ENCODE data around the gene DNAH17. TPM values are rescaled to one million over a fixed set of nuclear protein-coding genes. Genes with fewer than 3 reads are reported as not detected.

The DNAH17 gene
- total RNA-seq, 2 experiments from 2014 or later: 0.26 to 0.33 TPM

DNA sequence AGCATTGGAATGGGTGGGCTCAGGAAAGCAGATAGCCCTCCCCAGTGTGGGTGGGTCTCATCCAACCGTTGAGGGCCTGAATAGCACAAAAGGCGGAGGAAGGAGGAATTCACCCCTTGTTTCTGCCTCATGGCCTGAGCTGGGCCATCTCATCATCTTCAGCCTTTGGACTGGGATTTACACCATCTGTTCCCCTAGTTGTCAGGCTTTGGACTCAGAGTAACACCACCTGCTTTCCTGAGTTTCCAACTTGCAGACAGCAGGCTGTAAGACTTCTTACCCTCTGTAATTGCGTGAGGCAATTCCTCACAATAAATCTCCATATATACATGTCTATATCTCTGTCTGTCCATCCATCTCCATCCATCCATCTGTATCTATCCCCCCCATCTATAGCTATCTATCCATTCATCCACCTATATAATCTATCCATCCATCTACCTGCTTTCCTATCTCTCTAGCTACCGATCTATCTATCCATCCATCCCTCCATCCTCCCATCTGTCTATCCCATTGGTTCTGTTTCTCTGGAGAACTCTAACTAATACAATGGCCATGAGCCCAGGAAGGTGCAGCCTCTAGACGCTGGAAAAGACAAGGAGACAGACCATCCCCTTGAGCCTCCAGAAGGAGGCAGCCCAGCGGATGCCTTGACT, 21.3 kb downstream of the DNAH17 start:
- H3K27me3 Mint-ChIP-seq: no peaks in the 10 kb centered on the region
- H3K36me3 Mint-ChIP-seq: no peaks in the 10 kb centered on the region
- H3K4me1 Mint-ChIP-seq: no peaks in the 10 kb centered on the region
- H3K9me3 Mint-ChIP-seq: no peaks in the 10 kb centered on the region
- no peak overlapping the region for H3K27ac Mint-ChIP-seq
- H3K4me3 Mint-ChIP-seq: no peak overlapping the region
- no peak for DNase-seq

- Mint-ChIP-seq H3K4me1 (no peaks in the 10 kb centered on the region), H3K27ac (no peak overlapping the region), H3K4me3 (no peak overlapping the region), H3K27me3 (no peaks in the 10 kb centered on the region), H3K9me3 (no peaks in the 10 kb centered on the region), H3K36me3 (no peaks in the 10 kb centered on the region)
- no peak for DNase-seq
Measured at GRCh38 chr17:78550464-78550863, 26.7 kb downstream of the DNAH17 start.

GRCh38 chr17:78548725-78549124, 28.5 kb downstream of the DNAH17 start:
- Mint-ChIP-seq H3K4me1 (no peaks in the 10 kb centered on the region), H3K9me3 (no peaks in the 10 kb centered on the region), H3K27me3 (no peaks in the 10 kb centered on the region), H3K36me3 (no peaks in the 10 kb centered on the region), H3K4me3 (no peak overlapping the region), H3K27ac (no peak overlapping the region)
- DNase-seq: no peak

DNA sequence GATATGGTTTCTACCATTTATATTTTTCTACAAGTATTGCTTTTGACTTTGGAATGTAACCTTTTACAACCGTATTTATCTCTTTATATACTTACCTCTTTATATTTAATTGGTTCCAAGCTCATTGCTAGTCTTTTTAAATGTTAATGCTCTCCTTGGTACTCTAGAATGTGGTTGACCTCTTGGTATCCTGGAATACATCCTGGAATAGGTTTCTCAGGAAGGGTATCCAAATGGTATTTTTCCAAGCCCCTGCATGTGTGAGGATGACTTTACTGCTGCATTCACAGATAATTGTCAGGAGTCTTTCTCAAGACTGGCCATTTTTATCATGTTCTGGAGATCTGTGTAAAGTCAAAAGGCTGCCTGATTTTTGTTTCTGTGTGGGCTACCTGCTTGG, 30.2 kb downstream of the DNAH17 start:
- Mint-ChIP-seq H3K27me3 (no peaks in the 10 kb centered on the region), H3K4me1 (no peaks in the 10 kb centered on the region), H3K4me3 (no peak overlapping the region), H3K36me3 (no peaks in the 10 kb centered on the region), H3K9me3 (no peaks in the 10 kb centered on the region), H3K27ac (no peak overlapping the region)
- no peak for DNase-seq

DNA sequence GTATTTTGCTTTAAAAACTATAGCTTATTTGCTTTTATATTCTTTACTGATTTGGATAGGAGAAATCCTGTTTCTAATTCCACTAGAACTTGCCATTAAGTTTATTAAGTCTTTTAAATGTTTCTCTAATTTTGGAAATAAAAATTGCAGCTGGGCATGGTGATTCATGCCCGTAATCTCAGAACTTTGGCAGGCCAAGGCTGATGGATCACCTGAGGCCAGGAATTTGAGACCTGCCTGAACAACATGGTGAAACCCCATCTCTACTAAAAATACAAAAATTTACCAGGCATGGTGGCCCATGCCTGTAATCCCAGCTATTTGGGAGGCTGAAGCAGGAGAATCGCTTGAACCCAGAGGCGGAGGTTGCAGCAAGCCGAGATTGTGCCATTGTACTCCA, 30.7 kb downstream of the DNAH17 start:
- Mint-ChIP-seq H3K4me1 (no peaks in the 10 kb centered on the region), H3K4me3 (no peak overlapping the region), H3K36me3 (no peaks in the 10 kb centered on the region)

GRCh38 chr17:78544881-78545755, 32.1 kb downstream of the DNAH17 start:
- DNase-seq: no peak
- Mint-ChIP-seq H3K4me1 (no peaks in the 10 kb centered on the region), H3K36me3 (no peaks in the 10 kb centered on the region), H3K27ac (no peak overlapping the region), H3K27me3 (no peaks in the 10 kb centered on the region), H3K4me3 (no peak overlapping the region), H3K9me3 (no peaks in the 10 kb centered on the region)

More for the DNA sequence above, 30.7 kb downstream of the DNAH17 start:
- no peak overlapping the region for H3K27ac Mint-ChIP-seq
- H3K9me3 Mint-ChIP-seq: no peaks in the 10 kb centered on the region
- DNase-seq: no peak
- H3K27me3 Mint-ChIP-seq: no peaks in the 10 kb centered on the region

GRCh38 chr17:78541488-78542206, 35.5 kb downstream of the DNAH17 start:
- DNase-seq: no peak
- Mint-ChIP-seq H3K36me3 (no peaks in the 10 kb centered on the region), H3K9me3 (no peaks in the 10 kb centered on the region), H3K4me1 (no peaks in the 10 kb centered on the region), H3K27me3 (no peaks in the 10 kb centered on the region), H3K27ac (no peak overlapping the region), H3K4me3 (no peak overlapping the region)

DNA sequence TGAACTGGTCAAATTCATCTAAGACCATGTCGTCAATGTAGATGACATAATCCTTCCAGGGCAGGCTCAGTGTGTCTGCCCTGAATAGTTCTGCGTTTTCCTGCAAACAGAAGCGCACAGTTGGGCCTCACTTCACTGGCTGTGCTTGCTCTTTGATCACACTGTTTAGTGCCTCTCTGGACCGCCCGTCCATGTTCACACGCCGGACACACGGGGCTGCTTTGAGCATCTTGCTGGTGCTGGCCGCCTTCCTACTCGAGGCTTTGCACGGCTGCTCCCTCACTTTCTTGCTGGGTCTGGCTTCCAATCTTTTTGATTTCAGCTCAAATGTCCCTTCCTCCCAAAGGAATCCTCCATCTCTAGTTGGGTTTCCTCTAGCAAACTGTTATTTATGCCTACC, 37.4 kb downstream of the DNAH17 start:
- Mint-ChIP-seq H3K27me3 (no peaks in the 10 kb centered on the region), H3K9me3 (no peaks in the 10 kb centered on the region), H3K4me1 (peaks cover 11% of the 10 kb centered on the region), H3K27ac (no peak overlapping the region), H3K4me3 (no peak overlapping the region), H3K36me3 (no peaks in the 10 kb centered on the region)
- DNase-seq: no peak

DNA sequence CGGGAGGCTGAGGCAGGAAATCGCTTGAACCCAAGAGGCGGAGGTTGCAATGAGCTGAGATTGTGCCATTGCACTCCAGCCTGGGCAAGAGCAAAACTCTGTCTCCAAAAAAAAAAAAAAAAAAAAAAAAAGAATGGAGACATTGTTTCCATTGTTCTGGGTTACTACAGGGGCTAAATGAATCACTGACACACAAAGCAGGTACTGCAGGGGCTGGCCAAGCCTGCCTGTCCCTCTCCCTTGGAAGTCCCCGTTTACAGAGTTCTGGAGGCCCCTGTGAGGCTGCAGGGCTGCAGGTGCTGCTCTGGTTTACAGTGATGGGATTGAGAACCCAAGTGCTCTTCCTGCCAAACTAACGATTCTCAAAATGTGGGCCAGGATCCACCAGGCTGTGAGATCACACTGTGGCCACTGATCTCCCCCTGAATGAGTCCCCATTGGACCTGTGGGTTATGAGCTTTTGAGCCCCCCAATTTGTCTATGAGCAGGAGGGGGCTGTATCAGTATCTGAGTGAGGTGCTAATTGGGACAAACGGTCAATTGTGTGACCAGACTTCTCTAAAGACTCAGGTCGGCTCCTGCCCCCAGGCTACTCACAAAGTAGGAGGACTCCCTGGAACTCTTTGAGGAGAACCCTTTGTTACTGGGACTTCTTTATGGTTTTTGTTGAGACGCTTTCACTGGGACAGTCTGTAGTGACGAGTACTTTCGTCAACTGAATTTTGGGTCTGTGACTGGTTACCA, 39.0 kb downstream of the DNAH17 start:
- no peaks in the 10 kb centered on the region for H3K27me3 Mint-ChIP-seq
- H3K4me3 Mint-ChIP-seq: no peak overlapping the region
- DNase-seq: peak; percentile 13
- H3K27ac Mint-ChIP-seq: no peak overlapping the region
- H3K36me3 Mint-ChIP-seq: no peaks in the 10 kb centered on the region
- H3K4me1 Mint-ChIP-seq: peaks cover 13% of the 10 kb centered on the region
- H3K9me3 Mint-ChIP-seq: no peaks in the 10 kb centered on the region

DNA sequence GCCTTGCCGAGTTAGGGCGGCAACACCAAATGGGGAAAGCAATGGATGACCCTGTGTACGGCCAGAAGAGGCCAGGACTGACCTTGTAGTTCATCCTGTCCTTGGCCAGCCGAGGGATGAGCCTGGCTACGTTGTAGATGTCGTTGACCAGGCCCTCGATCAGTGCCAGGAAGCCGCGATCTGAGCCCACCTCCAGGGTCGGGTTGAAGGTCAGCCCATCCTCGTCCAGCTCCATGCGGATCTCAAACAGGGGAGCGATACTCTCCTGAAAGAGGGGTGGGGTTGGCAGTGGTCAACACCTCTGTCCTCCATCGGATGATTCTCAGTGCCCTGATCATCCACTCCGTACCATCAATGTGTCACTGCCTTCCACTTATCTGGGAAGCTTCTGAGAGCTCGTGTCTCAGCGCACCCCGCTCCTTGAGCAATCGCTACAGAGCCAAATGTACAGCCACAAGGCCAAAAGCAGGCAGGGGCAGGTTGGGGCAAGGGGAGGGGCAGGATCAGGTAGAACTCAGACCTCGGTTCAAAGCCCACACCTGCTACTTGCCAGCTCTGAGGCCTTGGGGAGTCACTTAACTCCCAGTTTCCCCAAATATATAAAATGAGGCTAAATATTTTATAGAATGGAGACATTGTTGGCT, 39.9 kb downstream of the DNAH17 start:
- Mint-ChIP-seq H3K4me1 (peaks cover 17% of the 10 kb centered on the region), H3K9me3 (no peaks in the 10 kb centered on the region), H3K27ac (no peak overlapping the region), H3K36me3 (no peaks in the 10 kb centered on the region), H3K4me3 (no peak overlapping the region), H3K27me3 (no peaks in the 10 kb centered on the region)
- no peak for DNase-seq

DNA sequence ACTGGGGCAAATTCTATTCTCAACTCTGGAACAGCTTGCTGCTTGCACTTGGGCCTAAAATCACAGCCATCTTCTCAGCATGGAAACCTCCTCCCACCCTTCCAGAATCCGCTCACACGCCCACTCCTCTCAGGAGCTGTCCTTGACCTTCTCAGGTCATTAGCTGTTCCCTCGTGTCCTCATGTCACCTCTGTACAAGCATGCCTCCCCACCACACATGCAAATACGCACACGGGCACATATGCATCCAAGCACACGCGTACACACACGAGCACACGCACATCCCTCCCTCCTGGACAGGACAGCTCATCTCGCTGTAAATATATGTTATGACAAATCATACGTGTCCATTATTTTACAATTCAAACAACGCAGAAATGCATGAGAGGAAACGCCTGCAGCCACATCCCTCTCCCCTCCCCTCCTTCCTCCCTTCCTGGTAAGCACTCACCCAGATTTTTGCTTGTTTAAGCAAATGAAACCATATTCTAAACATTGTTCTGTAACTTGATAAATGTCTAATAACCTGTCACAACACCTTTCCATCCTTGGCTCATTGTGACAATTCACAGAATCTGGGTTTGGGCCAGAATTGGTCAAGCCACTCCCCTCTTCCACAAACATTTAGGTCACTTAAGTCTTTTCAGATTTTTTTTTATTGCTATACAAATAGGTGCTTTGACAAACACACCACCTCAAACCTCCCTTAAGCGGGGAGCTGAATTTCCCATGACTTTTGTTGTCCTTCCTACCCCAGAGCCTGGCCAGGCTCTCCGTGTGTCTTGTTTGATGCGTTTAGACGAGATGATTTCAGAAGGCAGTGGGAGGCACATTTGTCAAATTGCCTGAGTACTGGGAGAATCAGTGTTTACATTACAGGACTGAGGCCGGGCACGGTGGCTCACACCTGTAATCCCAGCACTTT, 41.7 kb downstream of the DNAH17 start:
- peaks cover 17% of the 10 kb centered on the region for H3K4me1 Mint-ChIP-seq
- no peak overlapping the region for H3K27ac Mint-ChIP-seq
- DNase-seq: no peak
- no peaks in the 10 kb centered on the region for H3K36me3 Mint-ChIP-seq
- H3K27me3 Mint-ChIP-seq: no peaks in the 10 kb centered on the region
- no peak overlapping the region for H3K4me3 Mint-ChIP-seq
- H3K9me3 Mint-ChIP-seq: no peaks in the 10 kb centered on the region

- Mint-ChIP-seq H3K27ac (no peak overlapping the region), H3K4me1 (peaks cover 17% of the 10 kb centered on the region), H3K4me3 (no peak overlapping the region), H3K36me3 (no peaks in the 10 kb centered on the region), H3K27me3 (no peaks in the 10 kb centered on the region), H3K9me3 (no peaks in the 10 kb centered on the region)
- no peak for DNase-seq
Measured at GRCh38 chr17:78534492-78535272, 42.5 kb downstream of the DNAH17 start.
